IPS-15b (cell line): ENCODE measurements around the gene ZP3.
"Not testable (repeated sequence)": the region's sequence is repeated elsewhere in the genome, so short reads cannot be mapped to it uniquely, and the experiment has no call there.

Experiments used
- H3K27me3 ChIP-seq: one replicate; pipeline ENCODE4 v1.6.1; 2013; ENCODE audit warnings: low read length; ENCODE audit not compliant: control insufficient read depth, insufficient read depth
- H3K36me3 ChIP-seq: one replicate; pipeline ENCODE4 v1.6.1; 2013; ENCODE audit warnings: low read length; ENCODE audit not compliant: control insufficient read depth, insufficient read depth
- H3K4me1 ChIP-seq: one replicate; pipeline ENCODE4 v1.6.1; 2013; ENCODE audit warnings: mild to moderate bottlenecking, low read length; ENCODE audit not compliant: control insufficient read depth, insufficient read depth
- H3K4me3 ChIP-seq: one replicate; pipeline ENCODE4 v1.5.1; 2013; ENCODE audit warnings: low read depth, low read length
- H3K9ac ChIP-seq: one replicate; pipeline ENCODE4 v1.6.1; 2013; ENCODE audit warnings: low read depth, mild to moderate bottlenecking, low read length
- H3K9me3 ChIP-seq: one replicate; pipeline ENCODE4 v1.6.1; 2013; ENCODE audit warnings: mild to moderate bottlenecking, low read length; ENCODE audit not compliant: control insufficient read depth, insufficient read depth

ZP3 gene

DNA sequence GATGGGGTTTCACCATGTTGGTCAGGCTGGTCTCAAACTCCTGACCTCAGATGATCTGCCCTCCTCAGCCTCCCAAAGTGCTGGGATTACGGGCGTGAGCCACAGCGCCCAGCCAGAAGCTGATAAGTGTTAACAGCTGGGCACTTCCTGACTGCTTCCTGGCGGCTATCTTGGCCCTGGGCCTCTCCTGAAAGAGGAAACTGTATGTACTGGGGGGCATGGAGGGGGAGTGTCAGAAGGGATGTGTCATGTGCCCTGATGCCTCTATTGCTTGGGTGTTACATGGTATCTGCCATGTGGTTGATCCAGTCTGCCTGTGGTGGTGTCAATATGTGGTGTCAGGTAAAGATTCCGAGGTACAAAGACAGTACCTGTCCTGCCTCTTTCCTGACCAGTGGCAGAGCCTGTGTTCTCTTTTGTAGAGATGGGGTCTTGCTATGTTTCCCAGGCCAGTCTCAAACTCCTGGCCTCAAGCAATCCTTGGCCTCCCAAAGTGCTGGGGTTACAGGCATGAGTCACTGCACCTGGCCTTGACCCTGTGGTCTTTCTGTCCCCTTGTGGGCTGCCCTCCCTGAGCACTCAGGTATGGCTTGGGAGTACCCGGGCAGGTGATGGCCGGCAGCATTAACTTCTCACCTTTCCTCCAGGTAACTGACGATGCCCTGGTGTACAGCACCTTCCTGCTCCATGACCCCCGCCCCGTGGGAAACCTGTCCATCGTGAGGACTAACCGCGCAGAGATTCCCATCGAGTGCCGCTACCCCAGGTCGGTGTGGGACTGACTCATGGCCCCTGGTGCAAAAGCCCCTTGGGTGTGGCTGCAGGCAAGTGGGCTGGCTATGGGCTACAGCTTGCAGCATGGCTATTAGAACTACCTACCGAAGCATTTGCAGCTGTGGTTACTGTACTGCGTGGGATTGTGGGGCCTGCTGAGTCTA lies 4.4 kb downstream of the ZP3 start:
- Histone ChIP-seq H3K9ac (no peak overlapping the region), H3K27me3 (no peaks in the 10 kb centered on the region), H3K4me1 (no peaks in the 10 kb centered on the region), H3K9me3 (no peaks in the 10 kb centered on the region), H3K36me3 (no peaks in the 10 kb centered on the region), H3K4me3 (no peak overlapping the region)

GRCh38 chr7:76430211-76430610 lies 5.5 kb downstream of the ZP3 start:
- Histone ChIP-seq H3K27me3 (no peaks in the 10 kb centered on the region), H3K9me3 (no peaks in the 10 kb centered on the region), H3K36me3 (no peaks in the 10 kb centered on the region), H3K9ac (no peak overlapping the region), H3K4me1 (no peaks in the 10 kb centered on the region), H3K4me3 (no peak overlapping the region)

DNA sequence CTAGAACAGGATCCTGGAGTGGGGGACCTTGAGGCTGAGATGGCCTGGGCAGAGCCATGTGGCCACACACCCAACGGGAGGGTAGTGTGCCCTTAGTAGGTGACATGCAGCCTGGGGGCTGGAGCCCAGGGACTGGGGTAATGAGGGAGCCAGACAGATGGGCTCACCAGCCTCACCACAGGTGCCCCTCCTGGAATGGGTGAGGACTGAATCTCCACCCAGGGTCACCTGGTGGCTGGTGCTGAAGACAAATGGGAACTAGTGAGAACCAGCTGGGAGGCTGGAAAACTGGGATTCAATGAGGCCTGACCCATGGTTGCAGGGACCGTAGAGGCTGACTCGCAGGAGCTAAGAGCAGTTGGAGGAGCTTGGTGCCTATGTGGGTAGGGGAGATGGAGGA lies 6.1 kb downstream of the ZP3 start:
- H3K4me3 ChIP-seq: no peak overlapping the region
- H3K4me1 ChIP-seq: no peaks in the 10 kb centered on the region
- no peak overlapping the region for H3K9ac ChIP-seq
- H3K9me3 ChIP-seq: no peaks in the 10 kb centered on the region
- no peaks in the 10 kb centered on the region for H3K27me3 ChIP-seq
- H3K36me3 ChIP-seq: no peaks in the 10 kb centered on the region

GRCh38 chr7:76437873-76438272 lies 13.1 kb downstream of the ZP3 start:
- not testable (repeated sequence) for H3K36me3 ChIP-seq, H3K4me1 ChIP-seq, H3K4me3 ChIP-seq, H3K9me3 ChIP-seq, H3K9ac ChIP-seq, H3K27me3 ChIP-seq

GRCh38 chr7:76439120-76439888 lies 14.6 kb downstream of the ZP3 start:
- H3K27me3 ChIP-seq, H3K4me1 ChIP-seq, H3K9ac ChIP-seq, H3K4me3 ChIP-seq, H3K36me3 ChIP-seq, H3K9me3 ChIP-seq: not testable (repeated sequence)

DNA sequence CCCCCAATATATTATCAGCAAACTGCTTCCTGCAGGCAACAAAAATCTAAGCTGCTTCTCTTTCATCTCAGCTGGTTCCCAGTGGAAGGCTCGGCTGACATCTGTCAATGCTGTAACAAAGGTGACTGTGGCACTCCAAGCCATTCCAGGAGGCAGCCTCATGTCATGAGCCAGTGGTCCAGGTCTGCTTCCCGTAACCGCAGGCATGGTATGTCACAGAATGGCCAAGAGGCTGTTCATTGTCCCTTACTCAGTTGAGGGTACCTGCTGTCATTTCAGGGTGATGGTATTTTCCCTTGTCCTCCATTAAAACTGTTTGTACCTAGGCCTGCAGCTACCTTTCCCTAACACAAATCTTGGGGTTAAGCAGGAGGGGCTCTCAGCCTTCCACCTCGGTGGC lies 15.7 kb downstream of the ZP3 start:
- not testable (repeated sequence) for H3K4me1 ChIP-seq, H3K9ac ChIP-seq, H3K27me3 ChIP-seq, H3K9me3 ChIP-seq, H3K4me3 ChIP-seq, H3K36me3 ChIP-seq

DNA sequence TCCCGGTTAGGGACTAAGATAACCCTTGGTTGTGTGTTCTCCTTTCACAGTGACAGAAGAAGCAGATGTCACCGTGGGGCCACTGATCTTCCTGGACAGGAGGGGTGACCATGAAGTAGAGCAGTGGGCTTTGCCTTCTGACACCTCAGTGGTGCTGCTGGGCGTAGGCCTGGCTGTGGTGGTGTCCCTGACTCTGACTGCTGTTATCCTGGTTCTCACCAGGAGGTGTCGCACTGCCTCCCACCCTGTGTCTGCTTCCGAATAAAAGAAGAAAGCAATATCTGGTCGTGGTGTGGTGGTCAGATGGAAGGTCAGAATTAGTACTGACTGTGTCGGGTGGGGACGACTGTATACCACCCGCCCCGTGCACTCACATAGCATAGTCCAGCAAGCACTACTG lies 17.0 kb downstream of the ZP3 start:
- not testable (repeated sequence) for H3K27me3 ChIP-seq, H3K4me3 ChIP-seq, H3K9me3 ChIP-seq, H3K9ac ChIP-seq, H3K36me3 ChIP-seq, H3K4me1 ChIP-seq

GRCh38 chr7:76442664-76443446 lies 18.1 kb downstream of the ZP3 start:
- not testable (repeated sequence) for H3K4me3 ChIP-seq, H3K36me3 ChIP-seq, H3K9me3 ChIP-seq, H3K9ac ChIP-seq, H3K27me3 ChIP-seq, H3K4me1 ChIP-seq

DNA sequence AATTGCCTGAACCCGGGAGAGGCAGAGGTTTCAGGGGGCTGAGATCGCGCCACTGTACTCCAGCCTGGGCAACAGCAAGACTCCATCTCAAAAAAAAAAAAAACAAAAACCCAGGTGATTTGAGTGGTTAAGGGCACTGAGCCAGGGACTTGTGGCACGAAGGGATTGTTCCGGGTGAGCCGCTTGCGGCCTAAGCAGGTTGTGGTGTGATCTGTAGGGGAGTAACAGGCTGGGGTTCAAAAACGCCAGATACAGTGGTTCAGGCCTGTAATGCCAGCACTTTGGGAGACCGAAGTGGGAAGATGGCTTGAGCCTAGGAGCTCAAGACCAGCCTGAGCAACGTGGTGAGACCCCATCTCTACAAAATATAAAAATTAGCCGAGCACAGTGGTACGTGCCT lies 19.1 kb downstream of the ZP3 start:
- not testable (repeated sequence) for H3K27me3 ChIP-seq, H3K36me3 ChIP-seq, H3K9ac ChIP-seq, H3K4me1 ChIP-seq, H3K4me3 ChIP-seq, H3K9me3 ChIP-seq

GRCh38 chr7:76445577-76446008 lies 20.8 kb downstream of the ZP3 start:
- H3K4me3 ChIP-seq, H3K9me3 ChIP-seq, H3K27me3 ChIP-seq, H3K4me1 ChIP-seq, H3K9ac ChIP-seq, H3K36me3 ChIP-seq: not testable (repeated sequence)

DNA sequence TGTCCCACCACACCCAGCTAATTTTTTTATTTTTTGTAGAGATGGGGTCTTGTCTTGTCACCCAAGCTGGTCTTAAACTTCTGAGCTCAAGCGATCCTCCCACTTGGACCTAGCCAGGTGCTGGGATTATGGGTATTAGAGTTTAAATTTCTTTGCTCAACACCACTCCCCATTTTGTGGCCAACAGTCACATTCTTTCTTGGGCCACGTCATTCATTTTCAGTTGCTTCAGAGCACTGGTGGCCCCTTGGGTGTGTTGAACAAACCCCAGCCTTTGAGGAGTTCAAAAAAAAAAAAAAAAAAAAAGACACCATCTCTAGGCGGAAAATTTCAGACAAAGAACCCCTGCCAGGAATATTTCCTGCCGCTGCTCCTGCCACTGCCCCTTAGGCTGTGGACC lies 32.3 kb downstream of the ZP3 start:
- H3K4me3 ChIP-seq, H3K9me3 ChIP-seq, H3K36me3 ChIP-seq, H3K27me3 ChIP-seq, H3K9ac ChIP-seq, H3K4me1 ChIP-seq: not testable (repeated sequence)
